ENCODE measurements around the gene AGPAT1.
"Not testable (repeated sequence)": the region's sequence is repeated elsewhere in the genome, so short reads cannot be mapped to it uniquely, and the experiment has no call there.

The AGPAT1 gene

DNA sequence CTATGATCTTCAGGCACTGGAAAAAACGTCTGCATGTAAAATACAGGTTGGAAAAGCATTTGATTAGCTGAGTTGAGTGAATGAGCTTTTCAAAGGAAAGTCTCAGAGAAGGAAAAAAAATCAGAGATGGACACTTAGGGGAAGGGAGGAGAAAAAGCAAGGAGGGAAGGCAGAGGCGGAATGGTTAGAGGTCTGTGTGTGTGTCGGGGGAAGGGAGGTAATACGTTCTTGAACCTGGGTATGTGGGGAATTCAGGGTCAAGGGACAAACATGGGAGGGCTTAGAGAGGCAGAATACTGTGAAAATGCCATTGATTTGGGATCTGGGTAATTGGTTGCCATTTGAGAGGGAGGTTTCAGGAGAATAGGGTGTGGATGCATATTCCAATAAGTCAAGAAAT is 29.2 kb downstream of the AGPAT1 start:
- DNase-seq: no peak

- DNase-seq: no peak
Observed at GRCh38 chr6:32146287-32146686, 29.6 kb downstream of the AGPAT1 start.

- not testable (repeated sequence) for DNase-seq
Observed at GRCh38 chr6:32144238-32144637, 31.6 kb downstream of the AGPAT1 start.

- DNase-seq: no peak
Observed at GRCh38 chr6:32140420-32141046, 35.4 kb downstream of the AGPAT1 start.

- DNase-seq: no peak
Observed at GRCh38 chr6:32139590-32139989, 36.3 kb downstream of the AGPAT1 start.

DNA sequence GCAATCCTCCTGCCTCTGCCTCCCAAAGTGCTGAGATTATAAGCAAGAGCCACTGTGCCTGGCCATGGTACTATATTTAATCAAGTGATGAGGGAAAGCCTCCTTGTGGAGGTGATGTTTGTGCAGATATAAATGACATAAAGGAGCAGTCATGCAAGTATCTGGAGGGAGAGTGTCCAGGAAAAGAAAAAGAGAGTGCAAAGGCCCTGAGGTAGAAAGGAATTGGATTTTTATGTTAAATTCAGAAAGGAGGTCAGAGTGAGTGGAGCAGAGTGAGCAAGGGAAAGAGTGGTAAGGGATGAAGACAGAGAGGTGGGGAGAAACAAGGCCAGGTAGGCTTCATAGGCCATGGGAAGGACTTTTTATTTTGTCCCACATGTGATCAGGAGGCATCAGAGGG is 38.4 kb downstream of the AGPAT1 start:
- DNase-seq: no peak

GRCh38 chr6:32133786-32134185 is 42.1 kb downstream of the AGPAT1 start:
- no peak for DNase-seq

DNA sequence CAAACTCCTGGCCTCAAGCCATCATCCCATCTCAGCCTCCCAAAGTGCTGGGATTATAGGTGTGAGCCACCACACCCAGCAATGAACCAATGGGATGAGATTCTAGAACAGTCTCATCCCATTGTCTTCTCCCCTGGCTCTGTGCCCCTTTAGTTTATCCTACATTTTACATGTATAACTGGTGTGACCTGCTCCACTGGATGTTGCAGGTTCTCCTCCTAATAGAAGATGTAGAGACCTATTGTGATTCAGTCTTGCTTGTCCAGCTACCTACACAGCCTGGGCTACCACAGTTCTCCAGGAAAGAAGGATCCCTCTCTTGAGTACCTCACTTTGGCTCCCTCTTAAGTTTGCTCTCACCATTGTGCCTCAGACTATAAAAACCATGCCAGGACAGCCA is 43.8 kb downstream of the AGPAT1 start:
- no peak for DNase-seq

- DNase-seq: no peak
Observed at GRCh38 chr6:32131439-32131948, 44.4 kb downstream of the AGPAT1 start.

DNA sequence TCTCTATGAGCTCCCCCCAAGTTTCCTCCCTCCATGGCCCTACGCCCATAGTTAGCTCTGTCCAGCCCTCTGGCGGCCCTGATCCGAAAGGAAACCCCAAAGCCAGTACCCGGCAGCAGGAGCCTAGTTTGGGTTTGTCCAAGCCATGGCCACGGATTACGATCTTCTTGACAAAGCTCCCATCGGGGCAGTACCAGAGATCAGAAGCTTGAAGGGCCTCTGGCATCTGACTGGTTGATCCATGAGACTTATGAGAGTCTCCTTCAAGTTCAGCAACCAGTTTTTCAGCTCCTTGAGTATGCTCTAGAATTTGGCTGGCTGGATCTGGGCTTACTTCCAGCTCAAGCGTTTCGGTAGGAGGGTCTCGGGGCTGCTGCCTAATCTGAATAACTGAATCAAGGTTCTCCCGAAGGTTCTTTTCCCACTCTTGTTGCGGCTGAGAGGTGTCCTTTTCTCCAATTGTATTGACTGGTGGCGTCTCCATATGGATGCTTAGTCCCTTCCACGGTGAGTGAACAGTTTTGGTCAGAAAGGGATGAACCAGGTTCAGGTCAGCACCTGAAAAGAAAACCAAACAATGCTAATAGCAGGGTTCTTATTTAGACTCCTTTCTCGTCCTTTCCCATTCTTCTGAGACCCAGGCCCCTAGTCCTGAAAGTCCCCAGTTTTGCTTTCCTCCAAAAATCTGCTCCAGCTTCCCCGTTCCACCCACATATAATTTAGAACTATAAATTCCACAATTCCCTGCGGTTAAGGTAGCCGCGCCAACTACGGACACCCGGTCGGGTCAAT is 46.4 kb downstream of the AGPAT1 start:
- DNase-seq: peak; percentile 49

GRCh38 chr6:32128751-32129296 is 47.1 kb downstream of the AGPAT1 start:
- no peak for DNase-seq

DNA sequence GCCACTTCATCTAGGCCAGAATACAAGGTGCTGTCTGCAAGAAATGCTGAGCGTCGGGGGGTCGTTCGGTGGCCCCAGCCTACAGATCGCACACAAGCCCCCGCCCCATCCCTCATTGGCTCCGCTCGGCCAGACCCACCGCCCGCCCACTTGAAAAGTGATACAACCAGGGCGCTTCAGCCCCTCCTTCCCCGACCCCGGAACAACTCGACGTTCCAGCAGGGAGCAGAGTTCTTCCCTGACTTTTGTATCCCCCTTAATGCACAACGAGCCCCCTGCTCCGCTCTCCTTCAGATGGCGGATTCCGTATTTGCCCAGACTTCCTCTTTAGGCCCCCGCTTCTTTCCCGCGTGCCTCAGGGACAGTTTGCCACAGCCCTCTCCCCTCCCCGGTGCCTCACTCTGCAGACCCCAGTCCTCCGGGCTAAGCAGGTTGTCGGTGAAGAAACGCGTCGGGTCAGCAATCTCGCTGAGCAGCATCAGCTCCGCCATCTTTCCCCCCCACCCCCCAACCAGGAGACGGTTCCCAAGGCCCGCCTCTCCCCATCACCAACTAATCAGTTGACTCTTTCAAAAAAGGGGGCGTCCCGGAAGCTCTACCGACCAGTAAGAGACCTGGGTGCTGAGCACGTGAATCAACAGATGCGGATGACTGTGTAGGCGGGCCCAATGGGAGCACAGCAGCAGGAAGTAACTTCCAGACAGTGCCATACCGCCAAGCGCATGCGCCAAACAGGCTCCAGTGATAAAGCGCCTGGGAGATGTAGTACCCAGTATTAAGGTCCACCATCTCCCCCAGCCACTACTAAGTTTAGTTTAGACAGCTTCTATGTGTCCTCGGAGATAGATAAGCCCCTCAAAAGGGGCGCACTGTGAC is 47.9 kb downstream of the AGPAT1 start, which contains the start of gene ATF6B:
Gene ATF6B (minus strand): TSS at position 530 of the 876 bp plus-strand sequence. CDS start 39 bp downstream, at position 491.
- DNase-seq: peak; percentile 99

GRCh38 chr6:32127409-32127716 is 48.5 kb downstream of the AGPAT1 start:
- DNase-seq: no peak

DNA sequence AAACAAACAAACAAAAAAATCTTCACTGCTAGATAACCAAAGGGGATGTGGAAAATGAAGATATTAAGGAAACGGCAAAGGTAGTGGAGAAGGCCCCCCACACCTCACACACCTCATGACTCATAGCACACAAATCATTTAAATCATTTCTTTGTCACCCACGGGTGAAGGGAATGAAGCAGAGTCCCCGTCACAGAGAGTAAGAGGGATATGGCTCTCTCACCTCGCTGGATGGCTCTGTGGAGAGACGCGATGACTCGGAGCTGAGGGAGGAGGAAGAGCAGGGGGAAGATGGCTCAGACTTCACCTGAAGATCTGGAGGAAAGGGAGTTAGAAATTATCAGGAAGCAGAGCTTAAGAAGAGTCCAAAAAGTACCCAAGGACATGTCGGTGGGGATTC is 49.0 kb downstream of the AGPAT1 start:
- no peak for DNase-seq

GRCh38 chr6:32123681-32124080 is 52.2 kb downstream of the AGPAT1 start:
- DNase-seq: no peak

- DNase-seq: no peak
Observed at GRCh38 chr6:32120573-32121059, 55.3 kb downstream of the AGPAT1 start.

DNA sequence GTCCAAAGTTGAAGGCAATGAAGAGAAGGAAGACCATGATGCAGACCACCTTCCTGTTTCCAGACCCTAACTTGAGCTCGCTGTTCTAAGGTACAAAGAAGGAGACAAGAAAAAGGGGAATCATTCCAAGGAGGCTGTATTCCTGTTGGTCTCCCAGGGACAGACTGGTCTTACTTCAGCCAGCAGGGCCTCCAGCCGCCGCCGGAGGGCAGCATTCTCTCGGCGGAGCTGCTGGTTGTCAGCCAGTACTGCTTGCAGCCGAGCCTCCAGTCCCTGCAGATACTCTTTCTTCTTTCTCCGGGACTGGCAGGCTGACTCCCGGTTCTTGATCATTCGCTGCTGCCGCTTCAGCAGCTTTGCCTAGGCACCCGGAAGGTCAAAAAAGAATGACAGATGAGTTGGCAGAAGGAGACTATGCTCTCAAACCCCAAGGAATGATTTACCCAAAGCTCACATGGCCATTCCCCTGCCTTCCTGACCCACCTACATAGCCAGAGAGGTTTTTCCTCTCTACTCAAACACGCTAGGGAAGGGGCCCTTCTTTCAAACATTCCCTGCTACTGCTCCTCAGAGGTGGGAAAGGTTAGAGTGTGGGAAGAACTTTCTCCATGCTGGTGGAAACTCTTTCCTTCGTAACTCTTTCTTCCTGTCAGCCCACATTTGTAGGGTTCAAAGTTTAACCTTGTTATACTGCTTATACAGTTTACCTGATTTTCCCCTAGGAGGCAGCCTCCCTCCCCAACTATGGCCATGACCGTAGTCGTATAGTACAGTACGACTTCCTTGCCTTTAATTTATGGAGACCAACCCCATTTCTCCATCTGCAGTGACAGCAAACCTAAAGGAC is 56.9 kb downstream of the AGPAT1 start:
- peak; percentile 32 for DNase-seq
